ENCODE results near the gene GPR39. TPM values are rescaled to one million over a fixed set of nuclear protein-coding genes. Genes with fewer than 3 reads are reported as not detected.

Gene GPR39
- total RNA-seq, 1 experiment from 2014 or later = 15.7 TPM

DNA sequence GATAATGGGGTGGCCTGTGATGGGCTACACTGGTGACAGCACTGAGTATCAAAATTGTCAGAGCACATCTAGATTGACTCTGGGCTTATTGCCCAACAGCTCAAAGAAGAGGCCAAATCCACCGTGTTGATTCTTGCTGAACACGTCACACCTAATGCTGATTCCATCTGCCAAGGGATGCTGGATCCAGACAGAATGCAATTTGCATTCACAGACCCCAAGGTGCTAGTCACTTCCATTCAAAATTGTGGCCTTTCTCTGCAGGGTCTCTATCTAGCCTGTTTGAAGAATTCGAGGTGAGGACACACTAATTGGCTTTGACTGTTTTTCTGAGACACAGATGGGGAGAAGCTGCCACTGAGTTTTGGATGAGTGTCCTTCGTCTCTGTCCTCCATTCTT is 13.5 kb upstream of the GPR39 start:
- in situ Hi-C loops (cut with HindIII; ENCODE audit: low pct_unique_long_range_greater_than_20kb, low sequenced_read_pairs) = no loop called here
- DNase-seq (ENCODE audit: low read depth) = no peak

DNA sequence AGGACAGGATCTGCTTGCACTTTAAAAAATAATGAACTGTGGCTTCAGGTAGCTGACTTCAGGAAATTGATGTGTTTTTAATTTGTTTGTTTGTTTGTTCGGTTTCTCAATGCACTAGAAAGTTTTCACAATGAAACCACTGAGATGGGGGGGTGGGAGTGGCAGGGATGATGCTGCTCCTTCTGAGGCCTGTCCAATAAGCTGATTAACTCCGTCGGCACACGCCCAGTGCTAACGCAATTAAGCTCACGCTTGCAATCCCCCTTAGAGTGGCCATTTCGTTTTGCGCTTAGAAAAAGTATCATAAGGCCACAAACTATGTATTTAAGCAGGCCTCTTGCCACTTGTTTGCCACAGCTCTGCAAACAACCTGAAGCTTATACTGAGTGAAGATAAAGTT is 12.5 kb upstream of the GPR39 start:
- no peak for DNase-seq (ENCODE audit: low read depth)

DNA sequence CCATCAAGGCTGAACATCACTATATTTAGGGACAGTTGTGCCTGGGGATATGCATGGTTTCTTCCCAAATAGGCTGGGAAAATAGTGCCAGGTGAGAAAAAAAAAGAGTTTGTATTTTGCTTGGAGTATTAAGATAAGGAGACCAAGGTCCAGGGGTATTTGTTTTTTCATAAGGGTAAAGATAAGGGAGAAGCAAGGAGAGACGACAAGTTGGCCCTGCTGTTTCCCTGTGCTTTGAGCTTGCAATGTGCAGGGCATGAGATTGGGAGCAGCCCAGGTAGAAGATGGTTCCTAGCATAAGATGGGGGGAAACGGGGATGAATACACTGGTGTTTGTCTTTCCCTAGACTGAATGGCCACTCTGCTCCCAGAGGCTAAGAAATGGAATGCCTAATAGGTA is 8.8 kb upstream of the GPR39 start:
- no peak for DNase-seq (ENCODE audit: low read depth)
- in situ Hi-C loops (cut with HindIII; ENCODE audit: low pct_unique_long_range_greater_than_20kb, low sequenced_read_pairs) = no loop called here

More for the DNA sequence above, 12.5 kb upstream of the GPR39 start:
- in situ Hi-C loops (cut with HindIII; ENCODE audit: low pct_unique_long_range_greater_than_20kb, low sequenced_read_pairs) = no loop called here

DNA sequence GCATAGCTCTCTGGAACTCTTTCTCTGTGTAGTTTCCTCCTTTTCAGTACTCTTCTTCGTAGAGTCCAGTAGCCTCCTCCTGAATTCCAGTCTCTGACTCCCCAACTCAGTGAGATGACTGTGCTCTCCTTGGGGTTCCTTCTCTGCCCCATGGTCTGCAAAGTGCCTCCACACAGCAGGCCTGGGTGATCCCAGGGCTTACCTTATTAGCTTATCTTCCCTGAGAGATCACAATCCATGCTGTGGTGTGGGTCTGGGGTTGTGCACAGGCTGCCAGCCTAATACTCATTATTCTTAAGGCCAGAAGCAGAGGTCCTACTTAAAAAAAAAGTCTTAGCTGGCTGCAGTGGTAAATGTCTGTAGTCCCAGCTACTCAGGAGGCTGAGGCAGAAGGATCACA is 4.6 kb upstream of the GPR39 start:
- no peak for DNase-seq (ENCODE audit: low read depth)

DNA sequence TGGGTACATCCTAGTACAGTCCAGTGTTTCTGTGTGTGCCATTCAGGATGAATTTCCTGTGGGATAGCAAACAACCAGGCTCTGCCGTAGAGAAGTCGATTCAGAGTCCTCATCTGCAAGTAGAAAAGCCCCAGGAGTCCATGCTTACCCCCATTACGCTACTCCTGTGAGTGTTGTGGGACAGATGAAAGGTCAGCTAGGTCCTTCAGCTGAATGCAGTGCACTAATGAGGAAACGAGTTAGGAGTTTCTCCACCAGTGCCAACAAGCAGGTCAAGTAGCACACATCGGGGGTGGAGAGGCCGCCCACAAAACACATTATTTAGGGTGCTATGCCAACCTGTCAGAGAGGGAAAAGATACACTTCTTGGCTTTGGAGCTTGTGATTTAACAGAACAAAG is 2.5 kb upstream of the GPR39 start:
- DNase-seq (ENCODE audit: low read depth) = no peak
- in situ Hi-C loops (cut with HindIII; ENCODE audit: low pct_unique_long_range_greater_than_20kb, low sequenced_read_pairs) = no loop called here

More for the DNA sequence above, 4.6 kb upstream of the GPR39 start:
- in situ Hi-C loops (cut with HindIII; ENCODE audit: low pct_unique_long_range_greater_than_20kb, low sequenced_read_pairs) = no loop called here

DNA sequence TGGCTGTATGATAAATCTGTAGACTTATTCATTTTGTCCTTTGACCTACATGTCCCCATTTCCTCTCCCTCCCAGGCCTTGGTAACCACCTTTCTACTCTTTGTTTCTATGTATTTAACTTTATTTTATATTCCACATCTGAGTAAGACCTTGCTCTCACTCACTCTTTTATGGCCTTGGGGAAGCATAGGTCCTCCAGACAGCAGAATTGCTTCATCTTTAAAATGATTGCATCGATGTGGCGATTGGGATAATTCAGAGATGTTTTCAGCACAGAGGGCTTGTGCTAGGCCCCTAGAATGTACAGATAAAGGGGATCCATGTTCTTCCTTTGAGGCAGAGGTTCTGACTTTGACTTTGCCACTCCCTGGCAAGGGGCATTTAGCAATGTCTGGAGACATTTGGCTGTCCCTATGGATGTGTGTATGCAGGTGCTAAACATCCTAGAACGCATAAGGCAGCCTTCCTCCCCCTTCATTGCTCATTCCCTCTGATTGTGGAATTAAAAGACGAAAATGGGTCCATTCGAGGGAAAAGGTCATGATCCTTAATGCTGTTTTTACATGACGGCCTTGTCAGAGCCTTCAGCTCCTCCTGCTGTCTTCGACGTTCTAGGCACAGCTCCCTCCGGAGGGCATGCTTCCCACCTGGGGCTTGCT is 1.2 kb upstream of the GPR39 start:
- in situ Hi-C loops (cut with HindIII; ENCODE audit: low pct_unique_long_range_greater_than_20kb, low sequenced_read_pairs) = no loop called here
- no peak for DNase-seq (ENCODE audit: low read depth)

DNA sequence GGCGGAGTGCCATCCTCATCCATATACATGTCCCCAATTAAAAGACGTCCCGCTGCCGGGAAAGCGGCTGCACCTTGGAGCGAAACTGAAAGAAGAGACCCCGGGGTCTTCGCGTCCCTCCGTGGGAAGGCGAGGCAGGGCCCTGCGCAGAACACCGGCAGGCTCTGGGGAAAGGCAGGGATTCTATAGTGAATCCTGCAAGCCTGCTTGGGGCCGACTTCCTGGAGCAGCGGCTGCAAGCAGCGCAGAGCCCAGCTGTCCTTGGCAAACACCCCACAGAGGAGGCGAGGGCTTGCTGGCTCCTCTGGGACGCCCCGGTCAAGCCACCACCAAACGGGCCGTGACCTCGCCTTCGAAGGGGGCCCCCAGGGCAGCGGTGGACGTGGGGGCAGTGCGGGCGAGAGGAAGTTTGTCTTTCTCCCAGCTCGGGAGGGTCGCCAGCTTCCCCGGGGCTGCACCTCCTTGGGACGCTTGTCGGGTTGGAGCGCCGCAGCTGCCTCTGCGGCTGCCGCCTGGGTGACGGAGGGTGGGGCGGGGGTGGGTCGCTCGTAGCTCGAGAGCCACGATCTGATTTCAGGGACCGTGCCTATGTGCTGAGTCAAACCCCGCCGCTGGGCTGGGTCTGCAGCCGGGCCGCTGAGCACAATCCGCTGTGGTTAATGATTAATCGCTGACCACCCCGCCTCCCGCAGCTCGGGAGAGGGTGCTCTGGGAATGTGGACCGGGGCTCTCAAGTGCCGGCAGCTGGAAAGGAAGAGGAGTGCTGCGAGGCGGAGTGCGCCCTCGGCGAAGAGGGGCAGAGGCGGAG is 486 bp upstream of the GPR39 start:
- in situ Hi-C loops (cut with HindIII; ENCODE audit: low pct_unique_long_range_greater_than_20kb, low sequenced_read_pairs) = no loop called here
- peak; percentile 99 for DNase-seq (ENCODE audit: low read depth)

DNA sequence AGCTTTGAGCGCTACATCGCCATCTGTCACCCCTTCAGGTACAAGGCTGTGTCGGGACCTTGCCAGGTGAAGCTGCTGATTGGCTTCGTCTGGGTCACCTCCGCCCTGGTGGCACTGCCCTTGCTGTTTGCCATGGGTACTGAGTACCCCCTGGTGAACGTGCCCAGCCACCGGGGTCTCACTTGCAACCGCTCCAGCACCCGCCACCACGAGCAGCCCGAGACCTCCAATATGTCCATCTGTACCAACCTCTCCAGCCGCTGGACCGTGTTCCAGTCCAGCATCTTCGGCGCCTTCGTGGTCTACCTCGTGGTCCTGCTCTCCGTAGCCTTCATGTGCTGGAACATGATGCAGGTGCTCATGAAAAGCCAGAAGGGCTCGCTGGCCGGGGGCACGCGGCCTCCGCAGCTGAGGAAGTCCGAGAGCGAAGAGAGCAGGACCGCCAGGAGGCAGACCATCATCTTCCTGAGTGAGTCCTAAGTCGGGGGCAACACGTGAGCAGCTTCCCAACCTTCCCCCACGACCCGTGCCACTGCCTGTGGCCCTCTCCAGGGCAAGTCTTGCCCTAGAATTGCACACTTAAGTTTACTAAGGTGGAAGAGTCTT is 928 bp downstream of the GPR39 start:
- no peak for DNase-seq (ENCODE audit: low read depth)
- in situ Hi-C loops (cut with HindIII; ENCODE audit: low pct_unique_long_range_greater_than_20kb, low sequenced_read_pairs) = no loop called here

DNA sequence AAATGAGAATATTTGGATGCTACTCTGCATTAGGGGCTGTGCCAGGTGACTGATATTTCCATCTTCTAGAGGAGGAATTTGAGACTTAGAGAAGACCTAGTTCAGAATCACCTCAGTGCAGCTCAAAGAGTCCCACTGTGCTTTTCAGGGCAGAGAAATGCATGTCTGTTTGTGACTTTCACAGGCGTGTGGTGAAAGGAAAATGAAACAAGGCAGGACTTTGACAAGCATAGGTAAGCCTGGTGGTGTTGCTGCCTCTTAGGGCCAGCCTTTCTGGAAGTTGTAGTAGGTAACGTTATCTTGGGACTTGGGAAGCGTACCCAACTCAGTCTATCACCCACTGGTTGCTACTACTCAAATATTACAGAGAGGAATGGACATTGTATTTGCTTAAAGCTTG is 2.6 kb downstream of the GPR39 start:
- DNase-seq (ENCODE audit: low read depth) = no peak

DNA sequence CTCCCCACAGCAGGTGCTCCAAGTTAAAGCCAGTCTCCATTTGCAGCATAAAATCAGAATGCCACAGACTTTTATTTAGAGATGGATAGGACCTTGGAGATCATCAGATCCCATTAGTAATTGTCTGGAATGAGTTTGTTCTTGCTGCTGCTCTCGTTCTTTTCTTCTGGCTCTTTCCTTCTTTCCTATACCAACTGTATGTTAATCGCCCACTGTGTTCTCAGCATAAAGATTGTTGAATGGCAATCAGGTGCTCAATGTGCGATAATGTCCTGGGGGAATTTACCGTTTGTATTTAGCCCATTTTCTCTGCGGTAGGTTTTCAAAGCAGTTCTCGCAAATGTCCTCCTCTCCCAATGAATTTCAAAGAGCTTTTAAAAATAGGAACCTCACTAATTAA is 3.3 kb downstream of the GPR39 start:
- DNase-seq (ENCODE audit: low read depth) = no peak
- in situ Hi-C loops (cut with HindIII; ENCODE audit: low pct_unique_long_range_greater_than_20kb, low sequenced_read_pairs) = no loop called here

More for the DNA sequence above, 2.6 kb downstream of the GPR39 start:
- in situ Hi-C loops (cut with HindIII; ENCODE audit: low pct_unique_long_range_greater_than_20kb, low sequenced_read_pairs) = no loop called here

DNA sequence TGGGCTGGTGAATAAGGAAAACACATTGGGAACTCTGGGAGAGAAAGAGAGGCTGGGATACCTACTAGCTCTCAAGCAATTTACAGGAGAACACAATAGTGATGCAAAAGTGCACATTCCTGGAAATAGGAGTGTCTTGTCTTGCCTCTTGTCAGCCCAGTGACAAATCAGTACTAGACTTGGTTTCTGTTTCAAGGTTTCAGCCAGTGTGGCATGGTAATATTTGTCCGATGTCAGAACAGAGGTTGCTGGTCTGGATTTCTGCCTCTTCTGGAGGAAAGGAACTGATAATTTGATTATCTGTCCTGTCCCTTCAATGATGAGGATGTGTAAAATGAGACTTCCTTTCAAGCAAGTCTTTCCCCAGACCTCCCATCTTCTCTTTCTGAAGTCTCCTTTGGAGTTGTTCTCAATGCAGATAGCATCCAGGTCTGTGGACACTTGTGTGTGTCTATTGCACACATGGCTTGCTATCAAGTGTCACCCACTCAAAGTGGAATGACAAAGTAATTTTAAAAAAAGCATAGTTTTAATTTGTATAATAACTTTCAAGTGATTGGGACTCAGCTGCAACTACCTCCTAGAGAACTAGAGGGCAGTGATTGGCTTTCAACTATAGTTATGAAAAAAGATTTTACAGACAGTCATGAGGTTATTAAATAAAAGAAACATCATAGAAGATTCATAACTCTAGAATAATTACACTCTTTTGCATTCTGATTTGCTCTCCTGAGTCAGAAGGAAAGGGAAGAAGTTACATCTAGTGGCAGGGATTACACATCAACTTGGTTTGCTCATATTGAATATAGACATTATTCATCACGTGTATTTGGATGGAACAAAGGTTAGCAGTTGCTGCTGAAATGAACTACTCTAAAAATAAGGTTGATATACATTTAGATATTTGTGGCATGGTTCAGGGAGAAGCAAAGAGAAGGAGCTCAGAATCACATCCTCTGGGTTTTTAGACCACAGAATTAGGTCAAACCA is 4.5 kb downstream of the GPR39 start:
- DNase-seq (ENCODE audit: low read depth) = no peak
- in situ Hi-C loops (cut with HindIII; ENCODE audit: low pct_unique_long_range_greater_than_20kb, low sequenced_read_pairs) = no loop called here

DNA sequence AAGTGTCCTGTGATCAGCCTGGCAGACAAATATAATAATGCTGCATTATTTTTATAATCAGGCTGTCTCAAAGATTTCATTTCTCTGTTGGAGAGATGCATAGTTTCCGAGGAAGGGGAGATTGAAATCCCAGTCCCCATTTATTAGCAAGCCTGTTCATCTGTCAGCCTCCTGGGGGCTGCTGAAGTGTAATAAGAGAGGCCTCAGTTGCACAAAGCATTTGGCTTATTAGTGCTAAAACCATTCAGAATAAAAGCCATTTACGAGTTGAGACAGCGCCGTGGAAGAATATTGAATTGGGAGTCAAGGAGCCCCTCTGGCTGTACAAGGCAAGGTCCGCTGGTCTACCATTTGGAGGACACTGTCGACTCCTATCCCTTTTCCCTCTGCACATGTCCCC is 6.1 kb downstream of the GPR39 start:
- in situ Hi-C loops (cut with HindIII; ENCODE audit: low pct_unique_long_range_greater_than_20kb, low sequenced_read_pairs) = no loop called here
- no peak for DNase-seq (ENCODE audit: low read depth)

DNA sequence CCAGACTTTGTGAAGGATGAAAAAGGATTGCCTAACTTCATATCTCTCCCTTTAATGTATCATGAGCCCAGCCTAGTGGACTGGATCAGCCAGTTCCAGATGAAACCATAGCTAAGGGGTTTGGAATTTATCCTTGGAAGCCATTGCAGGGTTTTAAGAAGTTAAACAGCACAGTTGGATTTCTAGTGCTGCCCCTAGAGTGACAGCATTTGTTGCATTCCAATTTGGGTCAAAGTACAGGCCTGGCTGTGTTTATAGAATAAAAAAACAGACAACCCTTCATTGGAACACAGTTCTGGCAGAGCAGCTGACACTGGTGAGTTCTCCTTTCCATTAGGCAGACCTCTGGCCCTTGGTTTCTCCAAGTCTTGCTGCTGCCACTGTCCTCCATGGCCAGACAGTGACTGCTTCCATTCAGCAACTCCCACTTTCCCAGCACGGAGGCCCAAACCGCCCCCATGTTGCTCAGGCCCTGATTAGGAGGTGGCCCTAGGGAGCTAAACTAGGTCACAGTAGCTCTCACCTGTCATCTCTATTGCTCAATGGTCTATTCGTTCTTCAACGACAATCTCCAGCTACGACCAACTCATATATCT is 8.0 kb downstream of the GPR39 start:
- DNase-seq (ENCODE audit: low read depth) = no peak
- in situ Hi-C loops (cut with HindIII; ENCODE audit: low pct_unique_long_range_greater_than_20kb, low sequenced_read_pairs) = no loop called here

DNA sequence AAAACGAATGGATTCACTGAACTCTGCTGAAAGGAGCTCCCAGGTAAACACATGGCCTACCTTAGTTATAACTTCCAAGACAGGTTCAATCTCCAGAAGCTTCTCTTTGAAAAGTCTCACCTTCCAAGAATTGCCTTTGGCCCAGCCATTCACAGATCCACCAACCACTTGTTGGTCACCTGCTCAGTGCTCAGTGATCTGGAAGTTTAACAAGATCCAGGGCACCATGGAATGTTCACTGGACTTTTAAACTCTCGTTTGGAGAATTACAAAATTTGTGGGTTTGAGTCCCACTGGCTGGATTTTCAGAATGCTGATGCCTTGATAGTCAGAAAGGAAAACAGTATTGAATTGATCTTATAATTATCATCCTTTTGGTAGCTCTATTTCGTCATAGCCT is 9.4 kb downstream of the GPR39 start:
- in situ Hi-C loops (cut with HindIII; ENCODE audit: low pct_unique_long_range_greater_than_20kb, low sequenced_read_pairs) = no loop called here

DNA sequence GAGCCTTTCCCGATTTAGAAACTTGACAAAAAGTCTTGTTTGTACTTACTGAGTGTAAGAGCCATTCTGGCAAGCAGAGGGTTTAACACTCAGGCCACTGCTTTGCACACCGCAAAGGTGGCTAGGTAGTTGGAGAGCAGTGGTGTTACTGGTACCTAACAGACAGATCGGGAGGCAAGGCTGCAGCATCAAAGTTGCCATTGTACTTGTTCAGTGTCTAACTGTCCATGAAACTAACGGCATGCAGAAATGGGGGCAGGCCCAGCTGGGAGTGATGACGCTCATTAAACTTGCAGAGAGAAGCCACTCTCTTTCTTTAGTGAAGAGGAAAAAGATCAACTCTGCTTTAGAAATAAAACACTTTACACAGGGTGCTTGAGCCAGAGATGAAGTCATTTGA is 10.1 kb downstream of the GPR39 start:
- no peak for DNase-seq (ENCODE audit: low read depth)
- in situ Hi-C loops (cut with HindIII; ENCODE audit: low pct_unique_long_range_greater_than_20kb, low sequenced_read_pairs) = no loop called here

More for the DNA sequence above, 9.4 kb downstream of the GPR39 start:
- DNase-seq (ENCODE audit: low read depth) = no peak

DNA sequence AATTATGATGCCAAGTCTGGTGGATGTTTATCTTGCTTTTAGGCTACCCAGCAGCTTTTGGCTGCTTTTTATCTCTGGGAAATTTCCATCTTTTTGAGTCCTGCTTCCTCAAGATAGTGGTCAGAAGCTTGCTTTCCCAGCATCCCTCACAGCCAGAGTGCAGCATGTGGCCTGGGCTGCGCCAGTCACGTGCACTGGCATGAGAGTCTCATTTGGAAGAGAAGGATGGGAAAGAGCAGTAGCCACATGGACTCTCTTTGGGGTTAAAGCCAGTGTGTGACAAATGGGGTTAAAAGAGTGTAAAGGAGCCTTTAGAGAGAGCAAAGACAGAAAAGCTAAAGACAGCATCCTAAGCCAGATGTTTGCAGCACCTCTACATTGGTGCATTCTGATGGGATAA is 12.7 kb downstream of the GPR39 start:
- in situ Hi-C loops (cut with HindIII; ENCODE audit: low pct_unique_long_range_greater_than_20kb, low sequenced_read_pairs) = no loop called here
- no peak for DNase-seq (ENCODE audit: low read depth)

DNA sequence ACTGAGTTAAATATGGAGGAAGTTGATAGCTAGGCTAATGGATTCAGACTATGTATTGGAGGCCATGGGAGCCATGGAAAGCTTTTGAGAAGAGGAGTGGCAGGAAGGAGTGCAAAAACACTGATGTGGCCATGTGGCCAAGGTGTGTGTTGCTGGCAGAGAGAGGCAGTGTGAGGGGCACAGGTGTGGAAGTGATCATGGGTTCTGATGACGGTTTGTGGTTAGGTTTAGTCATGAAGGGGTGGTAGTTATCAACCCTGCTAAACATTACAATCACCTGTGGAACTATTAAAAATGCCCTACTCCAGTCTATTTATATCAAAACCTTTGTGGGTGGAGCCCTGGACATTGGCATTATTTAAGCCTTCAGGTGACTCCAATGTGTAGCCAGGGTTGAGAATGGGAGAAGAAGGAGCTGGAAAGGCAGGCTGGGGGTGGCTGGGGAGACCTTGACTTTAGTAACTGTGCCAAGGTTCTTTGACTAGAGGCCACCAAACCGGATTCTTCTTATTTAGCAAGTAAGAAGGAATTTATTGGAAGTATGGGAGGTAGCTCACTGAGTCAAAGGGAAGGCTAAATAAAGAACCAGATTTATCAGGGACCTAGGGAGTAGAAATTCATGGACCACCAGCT is 13.5 kb downstream of the GPR39 start:
- DNase-seq (ENCODE audit: low read depth) = no peak
- in situ Hi-C loops (cut with HindIII; ENCODE audit: low pct_unique_long_range_greater_than_20kb, low sequenced_read_pairs) = no loop called here

DNA sequence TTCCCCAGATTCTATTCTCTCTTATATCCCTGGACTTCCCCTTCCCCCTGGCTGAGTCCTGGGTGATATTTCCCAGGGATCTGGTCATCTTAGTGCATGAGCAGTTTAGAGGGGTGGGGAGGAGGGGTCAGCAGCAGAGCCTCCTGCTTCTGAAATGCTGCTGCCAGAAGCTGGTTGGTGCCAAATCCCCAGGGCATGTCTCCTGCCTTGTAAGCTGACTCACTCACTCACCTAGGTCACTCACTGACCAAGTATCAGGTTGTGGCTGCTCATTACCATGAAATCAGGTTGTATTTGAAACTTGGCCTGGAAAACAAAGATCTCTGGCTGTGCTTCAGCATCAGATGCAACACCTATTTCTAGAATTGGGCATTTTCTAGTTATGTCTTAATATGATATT is 14.3 kb downstream of the GPR39 start:
- in situ Hi-C loops (cut with HindIII; ENCODE audit: low pct_unique_long_range_greater_than_20kb, low sequenced_read_pairs) = no loop called here
- peak; percentile 58 for DNase-seq (ENCODE audit: low read depth)

Measured in Caki2 (cell line).